SJCRH30 (cell line): Measurements from ENCODE around the gene SAMD14. TPM values are rescaled to one million over a fixed set of nuclear protein-coding genes. Genes with fewer than 3 reads are reported as not detected.

Experiments
- DNase-seq, 2 experiments: peaks; one replicate each; pipeline ENCODE4 v3.0.0-alpha.2; 2015 to 2020
- H3K27ac ChIP-seq: fragments of 250-450 bp; sonication (Bioruptor Pico); 2 replicates; pipeline ENCODE4 v1.5.1; 2020; ENCODE audit warnings: mild to moderate bottlenecking, moderate library complexity
- H3K27me3 ChIP-seq: fragments of 250-450 bp; sonication (Bioruptor Pico); 2 replicates; pipeline ENCODE4 v1.5.1; 2020; ENCODE audit warnings: mild to moderate bottlenecking, moderate library complexity
- H3K36me3 ChIP-seq: fragments of 250-450 bp; sonication (Bioruptor Pico); 2 replicates; pipeline ENCODE4 v1.5.1; 2020; ENCODE audit warnings: mild to moderate bottlenecking, moderate library complexity
- H3K4me1 ChIP-seq: fragments of 250-450 bp; sonication (Bioruptor Pico); 2 replicates; pipeline ENCODE4 v1.5.1; 2020; ENCODE audit warnings: mild to moderate bottlenecking, moderate library complexity
- H3K4me3 ChIP-seq: fragments of 250-450 bp; sonication (Bioruptor Pico); 2 replicates; pipeline ENCODE4 v1.5.1; 2020; ENCODE audit warnings: mild to moderate bottlenecking, moderate library complexity
- H3K9me3 ChIP-seq: fragments of 250-450 bp; sonication (Bioruptor Pico); replicated peaks from 2 replicates; pipeline ENCODE4 v1.5.1; 2020; ENCODE audit warnings: mild to moderate bottlenecking, moderate library complexity
- total RNA-seq: library from RNA; depleted of rRNA; stranded (reverse); fragments of >200 nt; shearing (Covaris generic); gene quantifications from 2 replicates; pipeline ENCODE4 v1.2.3, GENCODE V29; 2014

SAMD14 gene
- total RNA-seq, 1 experiment from 2014 or later, result 3.1 TPM

DNA sequence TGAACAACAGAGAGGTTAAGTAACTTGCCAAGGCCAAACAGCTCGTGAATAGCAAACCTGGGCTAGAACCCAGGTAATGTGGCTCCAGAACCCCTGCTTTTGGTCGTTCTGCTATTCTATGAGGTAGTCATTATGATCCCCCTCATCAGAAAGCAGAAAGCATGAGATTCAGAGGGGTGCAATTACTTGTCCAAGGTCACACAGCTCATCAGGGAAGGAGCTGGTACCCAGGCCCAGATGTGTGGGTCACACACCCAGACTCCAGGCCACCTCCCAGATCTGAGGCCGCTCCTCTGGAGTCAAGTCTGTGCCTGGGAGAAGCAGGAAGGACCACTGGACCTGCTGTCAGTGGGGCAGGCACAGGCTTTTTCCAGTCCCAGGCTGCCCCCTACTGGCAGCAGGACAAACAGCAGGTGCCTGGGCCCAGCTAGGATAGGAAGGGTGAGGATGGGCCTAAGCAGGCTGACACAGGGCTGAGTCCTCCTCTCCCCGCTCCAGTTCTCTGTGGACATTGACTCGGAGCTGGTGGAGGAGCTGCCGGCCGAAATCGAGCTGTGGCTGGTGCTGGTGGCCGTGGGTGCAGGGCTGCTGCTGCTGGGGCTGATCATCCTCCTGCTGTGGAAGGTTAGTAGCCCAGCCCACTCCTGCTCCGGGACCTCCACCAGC is 42.6 kb downstream of the SAMD14 start:
- peak; percentile 69 to 81 for DNase-seq
- Histone ChIP-seq H3K4me1 (no peaks in the 10 kb centered on the region), H3K27ac (no peak overlapping the region), H3K4me3 (no peak overlapping the region), H3K27me3 (0 out of 2 replicates have a peak, but pooled peaks cover 2% of the 10 kb centered on the region), H3K9me3 (no peaks in the 10 kb centered on the region), H3K36me3 (no peaks in the 10 kb centered on the region)

DNA sequence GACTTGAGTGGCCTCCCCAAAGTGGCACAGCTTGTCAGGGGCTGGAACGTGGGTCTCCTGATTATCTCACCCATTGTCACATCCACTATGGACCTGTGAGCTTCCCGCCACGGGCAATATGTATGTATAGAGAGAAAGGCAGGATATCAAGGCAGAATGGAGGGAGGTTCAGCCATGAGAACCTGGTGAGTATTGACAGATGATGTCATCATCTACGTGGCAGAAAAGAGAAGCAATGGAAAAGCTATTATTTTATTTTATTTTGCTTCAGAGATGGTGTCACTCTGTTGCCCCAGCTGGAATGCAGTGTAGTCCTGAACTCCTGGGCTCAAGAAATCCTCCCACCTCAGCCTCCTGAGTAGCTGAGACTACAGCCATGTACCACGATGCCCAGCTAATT is 48.2 kb downstream of the SAMD14 start:
- no peaks in the 10 kb centered on the region for H3K36me3 ChIP-seq

DNA sequence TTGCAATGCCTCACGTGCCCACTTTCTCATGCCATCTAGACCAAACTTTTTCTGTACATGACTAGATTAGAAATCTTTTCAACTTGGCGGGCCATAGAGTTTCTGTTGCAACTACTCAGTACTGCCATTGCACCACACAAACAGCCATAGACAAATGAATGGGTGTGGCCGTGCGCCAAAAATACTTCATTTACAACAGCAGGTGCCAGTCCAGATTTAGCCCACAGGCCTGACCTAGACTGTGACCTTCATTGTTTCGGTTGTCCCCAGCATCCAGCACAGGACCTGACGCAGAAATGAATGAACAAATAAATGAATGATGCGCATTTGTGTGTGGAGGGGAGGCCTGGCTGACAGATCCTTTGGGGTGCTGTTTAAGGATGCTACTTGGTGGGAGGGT is 49.1 kb downstream of the SAMD14 start:
- peaks cover 35% of the 10 kb centered on the region for H3K4me1 ChIP-seq
- no peak overlapping the region for H3K4me3 ChIP-seq
- H3K36me3 ChIP-seq, result no peaks in the 10 kb centered on the region
- no peaks in the 10 kb centered on the region for H3K9me3 ChIP-seq
- H3K27ac ChIP-seq, result no peak overlapping the region
- H3K27me3 ChIP-seq, result no peaks in the 10 kb centered on the region
- DNase-seq, result peak in 1 of 2 experiments; percentile 60

More for the DNA sequence above, 48.2 kb downstream of the SAMD14 start:
- Histone ChIP-seq H3K9me3 (no peaks in the 10 kb centered on the region), H3K4me3 (no peak overlapping the region), H3K4me1 (peaks cover 31% of the 10 kb centered on the region), H3K27me3 (no peaks in the 10 kb centered on the region), H3K27ac (no peak overlapping the region)
- DNase-seq, result no peak

DNA sequence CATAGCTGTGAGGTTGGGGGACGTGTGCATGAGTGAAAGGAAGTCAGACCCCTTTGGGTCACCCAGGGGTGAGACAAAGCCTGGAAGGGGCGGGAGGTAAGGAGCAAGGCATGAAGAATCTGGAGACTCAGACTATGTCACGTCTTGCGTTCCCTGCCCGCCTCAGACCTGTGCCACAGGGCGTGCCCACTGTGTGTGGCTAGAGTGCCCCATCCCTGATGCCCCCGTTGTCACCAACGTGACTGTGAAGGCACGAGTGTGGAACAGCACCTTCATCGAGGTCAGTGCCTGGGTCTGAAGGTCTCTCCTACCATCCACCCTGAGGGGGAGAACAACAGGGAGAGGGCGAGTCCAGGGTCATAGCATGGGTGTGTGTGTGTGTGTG is 49.9 kb downstream of the SAMD14 start:
- no peak for DNase-seq
- Histone ChIP-seq H3K27me3 (no peaks in the 10 kb centered on the region), H3K4me1 (peaks cover 35% of the 10 kb centered on the region), H3K4me3 (no peak overlapping the region), H3K36me3 (no peaks in the 10 kb centered on the region), H3K9me3 (no peaks in the 10 kb centered on the region), H3K27ac (no peak overlapping the region)

DNA sequence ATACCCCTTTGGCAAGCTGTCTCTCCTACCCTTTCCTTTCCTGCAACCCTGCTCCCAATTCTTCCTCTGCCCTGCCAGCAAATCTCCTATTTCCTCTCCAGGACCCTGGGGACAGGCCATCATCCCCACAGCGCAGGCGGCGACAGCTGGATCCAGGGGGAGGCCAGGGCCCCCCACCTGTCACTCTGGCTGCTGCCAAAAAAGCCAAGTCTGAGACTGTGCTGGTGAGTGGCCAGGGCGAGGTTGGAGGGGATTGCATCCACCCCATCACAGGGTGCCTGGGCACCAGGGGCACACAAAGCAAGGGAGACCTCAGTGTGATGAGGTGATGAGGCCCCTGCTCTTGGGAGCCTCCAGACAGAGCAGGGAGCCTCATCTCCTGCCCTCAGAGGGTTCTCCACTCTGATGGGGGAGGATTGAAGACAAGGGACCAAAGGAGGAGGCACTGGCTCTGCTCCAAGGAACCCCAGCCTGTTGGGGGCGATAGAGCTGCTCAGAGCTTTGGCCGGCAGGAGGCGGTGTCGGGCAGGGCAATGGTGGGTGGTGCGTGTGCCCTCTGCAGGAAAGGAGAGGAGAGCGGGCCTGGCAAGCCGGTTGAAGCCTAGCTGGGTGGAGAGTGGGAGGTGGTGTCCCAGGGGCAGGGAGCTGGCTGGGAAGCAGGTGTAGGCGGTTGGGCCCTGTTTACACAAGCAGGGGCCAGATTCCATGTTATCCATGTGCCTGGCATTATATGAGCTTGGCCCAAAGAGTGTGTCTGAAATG is 50.4 kb downstream of the SAMD14 start:
- peak; percentile 78 to 86 for DNase-seq
- Histone ChIP-seq H3K4me3 (no peak overlapping the region), H3K4me1 (peaks cover 35% of the 10 kb centered on the region), H3K9me3 (no peaks in the 10 kb centered on the region), H3K27ac (no peak overlapping the region), H3K36me3 (no peaks in the 10 kb centered on the region), H3K27me3 (no peaks in the 10 kb centered on the region)

DNA sequence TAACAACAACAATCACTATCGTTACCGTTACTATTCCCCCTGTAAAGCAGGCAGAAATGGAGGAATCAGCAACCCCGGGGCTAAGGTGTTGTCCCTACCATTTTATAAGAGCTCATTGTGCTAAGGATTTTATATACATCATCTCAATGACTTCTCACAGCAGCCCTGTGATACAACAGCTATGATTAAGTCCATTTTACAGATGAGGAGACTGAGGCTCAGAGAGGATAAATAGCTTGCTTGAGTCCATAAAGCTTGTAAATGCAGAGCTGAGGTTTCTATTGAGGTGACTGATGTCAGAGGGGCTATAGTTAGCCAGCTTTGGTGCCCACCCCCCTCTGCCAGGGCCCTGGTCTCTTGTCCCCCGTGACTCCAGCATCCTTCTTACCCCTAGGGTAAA is 51.5 kb downstream of the SAMD14 start:
- Histone ChIP-seq H3K27ac (no peak overlapping the region), H3K9me3 (no peaks in the 10 kb centered on the region), H3K4me3 (no peak overlapping the region), H3K4me1 (peaks cover 35% of the 10 kb centered on the region), H3K36me3 (no peaks in the 10 kb centered on the region), H3K27me3 (no peaks in the 10 kb centered on the region)
- DNase-seq, result no peak

DNA sequence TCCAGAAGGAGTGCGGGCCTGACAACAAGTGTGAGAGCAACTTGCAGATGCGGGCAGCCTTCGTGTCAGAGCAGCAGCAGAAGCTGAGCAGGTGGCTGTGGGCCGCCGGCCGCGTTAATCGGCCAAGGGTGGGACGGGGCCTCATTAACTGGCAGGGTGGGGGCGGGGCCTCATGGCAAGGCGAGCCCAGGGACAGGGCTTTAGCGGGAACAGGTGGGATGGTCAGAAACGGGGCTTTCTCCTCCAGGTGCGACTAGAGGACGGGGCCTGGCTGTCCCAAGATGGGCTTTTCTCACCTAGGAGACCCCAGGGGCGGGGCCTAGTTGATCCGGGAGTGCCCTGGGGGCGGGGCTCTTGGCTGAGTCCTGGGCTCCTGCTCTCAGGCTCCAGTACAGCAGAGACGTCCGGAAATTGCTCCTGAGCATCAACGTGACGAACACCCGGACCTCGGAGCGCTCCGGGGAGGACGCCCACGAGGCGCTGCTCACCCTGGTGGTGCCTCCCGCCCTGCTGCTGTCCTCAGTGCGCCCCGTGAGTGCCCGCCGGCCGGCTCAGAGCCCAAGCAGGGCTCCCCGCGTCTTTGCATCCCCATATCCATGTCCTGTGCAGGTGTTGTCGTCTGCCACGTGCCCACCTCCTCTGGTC is 53.2 kb downstream of the SAMD14 start:
- peak; percentile 43 to 72 for DNase-seq
- Histone ChIP-seq H3K36me3 (no peaks in the 10 kb centered on the region), H3K27ac (no peak overlapping the region)

DNA sequence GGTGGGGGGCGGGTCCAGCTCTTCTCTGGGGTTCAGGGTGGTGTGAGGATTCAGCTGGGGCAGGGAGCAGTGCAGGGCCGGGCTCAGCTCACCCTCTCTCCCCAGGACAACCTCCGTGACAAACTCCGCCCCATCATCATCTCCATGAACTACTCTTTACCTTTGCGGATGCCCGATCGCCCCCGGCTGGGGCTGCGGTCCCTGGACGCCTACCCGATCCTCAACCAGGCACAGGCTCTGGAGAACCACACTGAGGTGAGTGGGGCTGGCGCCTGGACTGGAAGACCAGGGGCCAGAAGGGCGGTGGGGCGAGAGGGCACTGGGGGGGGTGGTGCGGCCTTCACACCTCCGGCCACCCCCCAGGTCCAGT is 53.8 kb downstream of the SAMD14 start:
- no peak overlapping the region for H3K27ac ChIP-seq
- peaks cover 35% of the 10 kb centered on the region for H3K4me1 ChIP-seq
- H3K36me3 ChIP-seq, result no peaks in the 10 kb centered on the region

More for the DNA sequence above, 53.2 kb downstream of the SAMD14 start:
- Histone ChIP-seq H3K9me3 (no peaks in the 10 kb centered on the region), H3K4me1 (peaks cover 35% of the 10 kb centered on the region), H3K4me3 (no peak overlapping the region), H3K27me3 (no peaks in the 10 kb centered on the region)

DNA sequence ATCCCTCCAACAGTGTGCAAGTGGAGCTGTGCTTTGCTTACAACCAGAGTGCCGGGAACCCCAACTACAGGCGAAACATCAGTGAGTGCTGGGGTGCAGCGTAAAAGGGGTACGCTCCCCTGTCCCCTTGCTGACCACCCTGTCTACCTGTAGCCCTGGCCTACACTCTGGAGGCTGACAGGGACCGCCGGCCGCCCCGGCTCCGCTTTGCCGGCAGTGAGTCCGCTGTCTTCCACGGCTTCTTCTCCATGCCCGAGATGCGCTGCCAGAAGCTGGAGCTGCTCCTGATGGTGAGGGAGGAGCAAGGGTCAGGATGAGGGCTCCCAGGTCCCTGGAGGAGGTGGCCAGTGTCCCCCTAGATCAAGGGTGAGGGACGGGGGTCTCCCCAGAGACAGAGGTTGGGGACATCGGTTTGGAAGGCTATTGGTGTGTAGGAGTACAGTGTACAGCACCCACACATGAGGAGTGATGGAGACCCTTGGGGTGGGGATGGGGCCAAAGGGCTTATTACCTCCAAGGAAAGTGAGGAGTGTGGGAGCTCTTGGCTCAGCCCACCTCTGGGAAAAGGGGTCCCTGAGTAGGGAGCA is 54.4 kb downstream of the SAMD14 start:
- no peak overlapping the region for H3K4me3 ChIP-seq
- H3K36me3 ChIP-seq, result no peaks in the 10 kb centered on the region
- no peak for DNase-seq
- no peaks in the 10 kb centered on the region for H3K9me3 ChIP-seq
- H3K27ac ChIP-seq, result no peak overlapping the region
- H3K27me3 ChIP-seq, result no peaks in the 10 kb centered on the region
- peaks cover 29% of the 10 kb centered on the region for H3K4me1 ChIP-seq

More for the DNA sequence above, 53.8 kb downstream of the SAMD14 start:
- no peaks in the 10 kb centered on the region for H3K27me3 ChIP-seq
- H3K4me3 ChIP-seq, result no peak overlapping the region
- no peaks in the 10 kb centered on the region for H3K9me3 ChIP-seq
- DNase-seq, result no peak

DNA sequence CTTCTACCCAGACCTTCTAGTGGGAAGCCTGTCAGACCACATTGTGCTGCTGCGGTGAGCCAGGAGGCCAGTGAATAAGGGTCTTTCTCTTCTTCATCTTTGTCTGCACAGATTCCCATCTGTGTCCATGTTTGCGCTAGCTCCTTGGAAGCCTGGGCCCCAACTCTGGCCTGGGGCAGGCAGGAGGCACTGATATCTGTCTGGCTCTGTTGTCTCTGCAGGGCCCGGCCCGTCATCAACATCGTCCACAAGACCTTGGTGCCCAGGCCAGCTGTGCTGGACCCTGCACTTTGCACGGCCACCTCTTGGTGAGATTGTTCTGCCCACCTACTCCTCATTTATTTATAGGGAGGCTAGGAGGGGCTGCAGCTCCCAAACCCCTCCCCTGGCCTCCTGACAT is 55.7 kb downstream of the SAMD14 start:
- H3K36me3 ChIP-seq, result no peaks in the 10 kb centered on the region
- no peak overlapping the region for H3K4me3 ChIP-seq
- no peak for DNase-seq
- H3K27ac ChIP-seq, result no peak overlapping the region
- no peaks in the 10 kb centered on the region for H3K9me3 ChIP-seq
- no peaks in the 10 kb centered on the region for H3K27me3 ChIP-seq
- H3K4me1 ChIP-seq, result peaks cover 17% of the 10 kb centered on the region

DNA sequence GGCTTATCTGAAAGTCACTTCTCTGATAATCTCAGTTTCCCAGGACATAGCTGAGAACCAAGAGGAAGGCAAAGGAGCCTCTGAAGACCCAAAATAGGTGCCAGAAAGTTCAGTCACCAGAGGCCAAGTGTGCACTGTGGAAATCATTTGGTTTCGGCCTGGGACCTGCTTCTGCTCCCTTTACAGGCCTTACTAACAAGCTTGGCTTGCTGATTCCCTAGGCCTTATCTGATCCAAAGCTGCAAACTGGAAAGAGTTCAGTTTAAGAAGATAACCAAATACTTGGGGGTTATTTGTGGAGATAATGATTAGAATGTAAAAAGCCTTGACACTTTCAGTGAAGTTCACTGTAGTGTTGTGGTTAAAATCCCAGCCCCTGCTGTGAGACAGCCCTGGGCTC is 57.0 kb downstream of the SAMD14 start:
- Histone ChIP-seq H3K27me3 (no peaks in the 10 kb centered on the region), H3K27ac (no peak overlapping the region), H3K36me3 (no peaks in the 10 kb centered on the region), H3K4me3 (no peak overlapping the region), H3K9me3 (no peaks in the 10 kb centered on the region), H3K4me1 (peaks cover 9% of the 10 kb centered on the region)
- DNase-seq, result no peak

DNA sequence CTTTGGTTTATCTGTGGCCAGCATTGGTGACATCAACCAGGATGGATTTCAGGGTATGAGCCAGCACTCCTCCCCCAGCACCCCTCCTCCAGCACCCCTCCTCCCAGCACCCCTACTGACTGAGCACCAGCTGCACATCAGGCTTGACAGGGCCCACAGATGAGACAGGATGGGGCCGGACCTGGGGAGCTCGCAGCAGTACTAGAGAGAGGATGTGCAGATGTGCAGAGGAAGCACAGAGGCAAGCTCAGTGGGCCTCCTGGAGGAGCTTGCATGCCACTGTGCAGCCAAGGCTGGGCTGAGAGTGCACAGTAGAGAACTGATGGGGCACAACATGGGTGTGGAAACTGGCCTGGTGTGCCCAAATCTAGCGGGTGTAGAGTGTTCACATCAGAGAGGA is 57.8 kb downstream of the SAMD14 start:
- Histone ChIP-seq H3K36me3 (no peaks in the 10 kb centered on the region), H3K9me3 (no peaks in the 10 kb centered on the region), H3K4me1 (peaks cover 6% of the 10 kb centered on the region; the same call in 1 of the 2 replicates), H3K27me3 (no peaks in the 10 kb centered on the region), H3K4me3 (no peak overlapping the region), H3K27ac (no peak overlapping the region)
- DNase-seq, result no peak

DNA sequence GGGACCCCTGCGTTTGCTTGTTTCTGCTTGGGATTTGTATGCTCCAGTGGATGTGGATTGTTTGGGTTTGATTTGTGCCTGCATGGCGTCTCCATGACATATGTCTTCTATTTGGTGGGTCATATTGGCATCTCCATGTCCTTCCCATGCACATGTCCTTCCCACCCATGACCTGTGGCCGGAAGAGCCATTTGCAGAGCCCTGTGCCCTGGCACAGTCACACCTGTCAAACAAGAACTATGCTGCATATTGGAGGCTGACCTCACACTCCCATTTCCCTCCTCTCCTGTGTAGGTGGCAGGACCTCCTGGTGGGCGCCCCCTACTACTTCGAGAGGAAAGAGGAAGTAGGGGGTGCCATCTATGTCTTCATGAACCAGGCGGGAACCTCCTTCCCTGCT is 58.3 kb downstream of the SAMD14 start:
- Histone ChIP-seq H3K4me1 (peaks cover 4% of the 10 kb centered on the region; the same call in 1 of the 2 replicates), H3K36me3 (no peaks in the 10 kb centered on the region), H3K27ac (no peak overlapping the region), H3K9me3 (no peaks in the 10 kb centered on the region), H3K27me3 (no peaks in the 10 kb centered on the region), H3K4me3 (no peak overlapping the region)
- DNase-seq, result no peak

DNA sequence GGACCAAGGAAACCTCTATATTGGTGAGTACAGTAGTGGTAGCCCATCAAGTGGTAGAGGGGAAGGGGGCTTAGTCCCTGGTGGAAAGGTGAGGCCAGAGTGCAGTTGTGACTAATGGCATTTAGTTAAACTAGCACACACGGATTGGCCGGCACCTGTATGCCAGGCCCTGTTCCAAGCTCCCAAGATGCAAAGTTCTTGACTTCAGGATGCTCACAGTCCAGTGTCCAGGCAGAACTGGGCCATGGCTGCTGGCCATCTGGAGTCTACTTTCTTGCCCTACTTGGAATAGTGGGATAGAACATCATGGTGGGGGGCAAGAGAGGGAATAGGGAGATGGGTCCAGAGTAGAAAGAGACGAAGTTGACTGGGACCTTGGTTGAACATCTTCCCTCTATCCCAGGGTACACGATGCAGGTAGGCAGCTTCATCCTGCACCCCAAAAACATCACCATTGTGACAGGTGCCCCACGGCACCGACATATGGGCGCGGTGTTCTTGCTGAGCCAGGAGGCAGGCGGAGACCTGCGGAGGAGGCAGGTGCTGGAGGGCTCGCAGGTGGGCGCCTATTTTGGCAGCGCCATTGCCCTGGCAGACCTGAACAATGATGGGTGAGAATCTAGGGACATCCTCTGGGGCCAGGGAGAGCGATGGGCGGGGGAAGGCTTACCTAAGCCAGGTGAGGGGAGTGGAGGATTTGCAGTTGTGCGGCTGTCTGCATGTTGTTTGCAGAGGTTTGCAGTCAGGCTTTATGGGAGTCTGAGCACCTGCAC is 58.9 kb downstream of the SAMD14 start:
- Histone ChIP-seq H3K27me3 (no peaks in the 10 kb centered on the region), H3K9me3 (no peaks in the 10 kb centered on the region), H3K36me3 (no peaks in the 10 kb centered on the region), H3K4me3 (no peak overlapping the region), H3K27ac (no peak overlapping the region), H3K4me1 (no peaks in the 10 kb centered on the region)
- no peak for DNase-seq
